Activated T-cell treated with anti-CD3 and anti-CD28 coated beads for 24 hours (primary cell): ENCODE results near the gene MYH10.

Source experiments
- DNase-seq: peaks from one replicate; pipeline ENCODE4 v3.0.0-alpha.2; 2020; ENCODE audit warnings: low read depth

The MYH10 gene

DNA sequence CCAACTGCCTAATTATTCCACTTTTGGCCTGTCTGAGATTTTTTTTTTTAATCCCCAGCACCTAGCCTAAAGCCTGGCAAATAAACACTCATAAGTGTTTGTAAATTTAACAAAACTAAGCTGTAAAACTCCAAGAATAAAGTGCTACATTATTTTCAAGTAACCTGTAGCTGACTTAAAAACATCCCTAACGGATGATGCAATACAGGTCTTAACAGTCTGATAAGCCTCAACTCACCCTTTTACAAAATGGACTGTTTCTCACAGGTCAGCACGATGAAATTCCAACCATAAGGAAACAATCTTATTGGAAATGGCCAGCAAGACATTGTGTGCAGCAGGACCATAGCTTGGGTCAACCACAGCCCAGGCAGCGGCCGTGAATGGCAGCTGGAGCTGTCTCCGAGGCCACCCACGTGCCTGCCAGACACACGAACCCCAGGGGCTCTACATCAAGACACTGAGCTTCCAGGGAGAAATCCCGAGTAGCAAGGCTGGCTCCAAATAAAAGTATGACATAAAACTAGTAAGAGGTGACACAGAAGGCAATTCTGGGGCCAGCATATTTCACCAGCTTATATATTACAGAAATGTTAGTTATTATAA is 135.9 kb downstream of the MYH10 start:
- no peak for DNase-seq

DNA sequence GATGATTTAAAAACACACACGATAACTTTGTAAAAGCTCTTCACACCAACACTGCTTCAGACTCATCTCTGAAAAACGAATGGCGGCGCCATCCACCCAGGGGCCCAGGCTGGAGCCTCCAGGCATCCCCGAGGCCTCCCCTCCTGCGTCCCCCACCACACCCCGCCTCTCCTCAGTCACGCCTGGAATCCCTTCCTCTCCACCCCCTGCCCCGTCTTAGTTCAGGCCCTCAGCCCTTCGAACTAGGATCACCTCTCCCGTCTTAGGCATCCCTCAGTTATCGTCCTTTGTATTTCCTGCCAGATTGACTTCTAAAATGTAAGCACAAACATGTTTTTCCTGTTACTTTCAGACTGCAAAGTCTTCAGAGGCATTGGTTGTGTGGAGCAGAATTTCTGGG is 136.5 kb downstream of the MYH10 start:
- no peak for DNase-seq

DNA sequence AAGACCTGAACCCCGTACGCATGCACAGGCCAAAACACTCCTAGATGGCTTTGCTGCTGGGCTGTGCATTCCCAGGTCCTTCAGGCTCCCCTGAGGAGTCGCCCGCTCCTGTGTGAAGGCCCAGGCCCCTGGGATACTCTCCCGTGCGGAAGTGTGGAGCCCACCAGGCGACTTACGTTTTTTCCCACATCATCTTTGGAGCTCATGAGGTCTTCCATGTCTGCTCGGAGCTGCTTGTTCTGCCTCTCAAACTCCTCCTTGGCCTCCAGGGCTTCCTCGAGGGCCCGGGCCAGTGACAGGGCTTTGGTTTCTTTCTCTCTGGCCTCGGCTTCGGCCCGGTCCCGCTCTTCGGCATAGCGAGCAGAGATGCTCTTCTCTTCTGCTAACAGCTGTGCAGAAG is 138.4 kb downstream of the MYH10 start:
- no peak for DNase-seq

DNA sequence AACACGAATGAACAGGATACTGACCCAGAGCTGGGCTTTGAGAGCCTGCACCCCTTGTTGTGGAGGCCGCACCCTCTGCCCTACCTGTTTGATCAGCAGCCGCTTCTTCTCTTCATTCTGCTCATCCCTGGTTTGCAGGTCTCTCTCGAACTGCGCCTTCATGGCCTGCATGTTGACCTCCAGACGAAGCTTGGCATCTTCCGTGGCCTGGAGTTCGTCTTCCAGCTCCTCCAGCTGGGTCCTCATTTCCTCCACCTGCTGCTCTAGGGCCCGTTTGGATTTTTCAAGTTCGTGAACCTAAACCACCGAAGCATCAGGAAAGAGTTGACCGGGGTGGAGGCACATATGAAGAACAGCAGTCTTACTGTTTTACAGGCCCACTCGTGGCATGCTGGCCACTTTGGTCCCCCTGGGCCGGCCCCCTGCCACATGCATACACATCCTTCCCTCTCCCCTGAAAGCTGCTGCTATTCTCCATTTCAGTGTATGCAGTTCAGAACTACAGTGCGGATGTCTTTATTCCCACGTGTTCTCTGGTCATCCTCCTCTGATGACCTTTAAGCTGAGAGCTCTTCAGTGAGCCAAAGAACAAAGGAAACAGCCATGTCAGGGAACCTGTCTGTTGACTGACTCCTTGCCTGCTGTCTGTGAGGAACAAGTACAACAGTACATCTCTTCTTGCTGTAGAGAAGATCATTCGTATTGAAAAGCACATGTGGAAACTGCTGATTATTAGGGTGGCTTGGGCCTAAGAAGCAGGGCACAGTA is 140.1 kb downstream of the MYH10 start:
- DNase-seq, result no peak

DNA sequence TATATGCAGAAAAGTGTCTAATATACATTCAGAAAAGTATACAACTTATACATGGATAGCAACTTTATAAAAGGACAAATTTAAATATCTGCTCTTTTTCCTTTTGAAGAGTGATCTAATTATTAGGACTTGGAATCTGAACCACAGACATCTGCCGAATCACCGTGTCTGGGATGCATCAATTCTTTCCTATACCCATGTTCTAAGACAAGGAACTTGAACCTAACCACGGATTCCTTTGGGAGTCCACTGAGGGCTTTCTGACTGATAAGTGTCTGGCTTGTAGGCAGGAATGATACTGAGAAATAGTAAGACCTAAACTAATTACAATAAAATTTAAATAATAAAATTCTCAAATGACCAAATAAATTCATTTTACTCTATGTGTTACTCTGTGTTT is 140.7 kb downstream of the MYH10 start:
- no peak for DNase-seq

DNA sequence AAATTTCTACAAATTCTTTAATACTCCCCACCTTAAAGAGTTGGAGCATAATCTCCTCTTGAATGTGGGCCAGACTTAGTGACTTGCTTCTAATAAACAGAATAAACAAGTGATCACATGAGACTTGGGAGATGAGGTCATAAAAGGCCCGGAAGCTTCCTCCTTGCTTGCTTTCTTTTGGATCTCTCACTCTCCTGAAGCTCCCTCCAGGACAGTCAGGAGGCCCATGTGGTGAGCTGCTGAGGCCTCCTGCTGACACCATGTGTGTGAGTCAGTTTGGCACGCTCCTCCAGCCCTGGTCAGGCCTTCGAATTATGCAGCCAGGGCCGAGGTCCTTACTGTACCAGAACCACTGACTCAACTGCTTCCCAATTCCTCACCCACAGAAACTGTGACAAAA is 141.6 kb downstream of the MYH10 start:
- no peak for DNase-seq

DNA sequence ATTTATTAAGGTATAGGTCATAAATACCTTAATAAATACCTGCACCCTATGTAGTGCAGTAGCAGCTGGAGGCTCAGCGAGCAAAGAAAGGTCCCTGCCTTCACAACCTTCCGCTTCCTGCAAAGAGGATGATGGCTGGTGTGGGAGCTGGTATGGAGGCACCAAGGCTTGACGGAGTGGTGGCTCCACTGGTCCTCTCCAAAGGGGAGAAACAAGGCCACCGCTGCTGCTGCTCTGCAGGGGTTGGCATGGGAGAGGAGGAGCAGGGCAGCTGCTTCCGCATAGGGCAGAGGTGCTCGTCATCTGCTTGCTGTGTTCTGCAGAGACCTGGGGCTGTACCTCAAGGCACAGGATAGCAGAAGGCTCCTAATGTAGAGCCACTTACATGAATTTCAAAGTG is 142.0 kb downstream of the MYH10 start:
- no peak for DNase-seq

DNA sequence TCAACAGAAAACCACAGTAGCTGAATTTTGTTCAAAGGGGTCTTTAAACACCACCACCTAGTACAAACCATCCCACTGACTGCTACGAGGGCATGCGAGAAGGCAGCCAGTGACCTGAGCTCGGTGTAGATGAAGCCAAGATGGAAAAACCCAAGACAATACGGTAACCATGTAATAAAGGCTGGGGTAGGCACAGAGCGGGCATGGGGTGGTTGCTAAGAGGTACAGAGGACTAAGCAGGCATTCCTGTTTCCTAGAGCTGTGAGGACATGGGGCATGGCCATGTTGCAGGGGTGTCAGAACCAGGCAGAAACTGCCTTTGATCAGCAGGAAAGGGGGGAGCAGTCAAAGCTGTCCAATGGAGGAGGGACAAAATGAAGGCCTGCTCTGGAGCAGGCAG is 142.8 kb downstream of the MYH10 start:
- no peak for DNase-seq

DNA sequence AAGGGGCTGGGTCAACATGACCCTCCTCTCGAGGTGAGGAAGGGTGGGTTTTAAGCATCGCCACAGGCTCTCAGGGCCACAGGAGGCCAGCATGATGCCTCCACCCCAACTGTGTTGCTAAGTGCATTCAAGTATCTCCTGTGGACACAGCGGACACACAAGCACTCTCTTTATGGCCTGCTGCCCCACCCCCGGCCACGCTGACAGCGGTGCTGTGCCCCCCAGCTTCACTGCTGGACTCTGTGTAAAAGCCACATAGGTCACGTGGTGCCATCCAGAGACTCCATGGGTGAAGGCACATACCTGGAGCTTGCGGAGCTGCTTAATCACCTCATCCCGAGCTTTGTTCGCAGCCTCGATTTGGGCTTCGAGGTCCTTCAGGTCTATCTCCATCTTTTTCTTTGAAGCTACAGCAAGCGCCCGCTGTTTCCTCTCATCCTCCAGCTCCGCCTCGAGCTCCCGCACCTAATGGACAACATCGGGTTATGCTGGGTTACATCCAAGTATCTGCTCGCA is 143.3 kb downstream of the MYH10 start:
- no peak for DNase-seq

DNA sequence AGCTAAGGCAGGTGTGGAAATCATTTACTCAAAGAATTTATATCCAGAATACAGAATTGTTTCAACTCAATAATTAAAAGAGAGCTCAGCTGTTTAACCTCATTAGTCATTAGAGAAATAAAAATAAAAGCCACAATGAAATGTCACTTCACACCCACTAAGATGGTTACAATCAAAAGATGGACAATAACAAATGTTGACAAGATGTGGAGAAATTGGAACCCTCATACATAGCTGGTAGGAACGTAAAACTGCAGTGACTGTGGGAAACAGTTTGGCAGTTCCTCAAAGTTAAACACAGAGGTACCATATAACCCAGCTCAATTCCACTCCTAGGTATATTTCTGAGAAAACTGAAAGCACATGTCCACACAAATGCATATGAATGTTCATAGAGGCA is 145.0 kb downstream of the MYH10 start:
- no peak for DNase-seq

DNA sequence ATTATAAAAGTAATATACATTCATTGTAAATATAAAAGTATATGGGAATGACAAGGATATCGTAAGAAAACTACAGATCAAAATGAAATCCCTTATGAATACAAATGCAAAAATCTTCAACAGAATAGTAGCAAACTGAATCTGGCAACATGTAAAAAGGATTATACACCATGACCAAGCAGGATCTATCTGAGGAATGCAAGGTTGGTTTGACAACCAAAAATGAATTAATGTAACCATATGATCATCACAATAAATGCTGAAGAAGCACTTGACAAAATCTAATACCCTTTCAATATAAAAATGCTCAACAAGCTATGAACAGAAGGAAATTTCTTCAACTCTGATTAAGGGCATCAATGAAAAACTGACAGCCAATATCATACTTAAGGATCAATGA is 146.1 kb downstream of the MYH10 start:
- DNase-seq, result no peak

DNA sequence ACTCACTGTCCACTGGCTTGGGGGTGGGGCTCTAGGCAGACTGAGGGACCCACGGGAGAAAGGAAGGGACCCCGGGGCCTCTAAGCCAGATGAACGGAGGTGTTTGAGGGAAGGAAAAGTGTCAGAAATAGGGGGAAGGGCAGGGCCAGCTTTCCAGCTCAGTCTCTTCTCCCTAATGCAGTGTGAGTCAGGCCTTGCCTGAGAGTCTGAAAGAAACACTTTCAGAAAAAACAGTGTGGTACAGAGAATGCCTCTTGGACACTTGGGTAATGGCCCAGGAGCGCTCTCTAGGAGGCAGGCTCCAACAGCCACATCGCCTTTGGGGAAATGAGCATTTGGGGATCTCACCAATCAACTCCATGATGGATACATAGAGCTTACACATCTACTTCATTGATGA is 148.0 kb downstream of the MYH10 start:
- DNase-seq, result no peak

DNA sequence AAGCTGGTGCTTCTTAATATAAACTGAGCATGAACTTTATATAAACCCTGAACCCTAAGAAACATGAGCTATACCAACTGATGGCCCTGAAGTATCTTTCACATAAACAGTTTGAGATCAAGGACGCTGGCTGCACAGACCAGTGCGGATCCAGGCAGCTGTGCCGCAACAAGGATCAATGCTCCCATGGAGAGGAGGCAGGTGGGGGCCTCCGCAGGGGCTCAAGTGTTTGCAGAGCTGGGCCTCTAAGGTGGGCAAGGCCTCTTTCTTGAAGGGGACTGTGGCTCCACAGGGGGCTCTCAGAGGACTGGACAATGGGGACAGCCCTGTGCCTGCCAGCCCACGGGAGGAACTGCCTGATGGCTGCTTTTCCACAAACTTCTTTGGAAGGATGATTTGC is 148.8 kb downstream of the MYH10 start:
- DNase-seq, result no peak

DNA sequence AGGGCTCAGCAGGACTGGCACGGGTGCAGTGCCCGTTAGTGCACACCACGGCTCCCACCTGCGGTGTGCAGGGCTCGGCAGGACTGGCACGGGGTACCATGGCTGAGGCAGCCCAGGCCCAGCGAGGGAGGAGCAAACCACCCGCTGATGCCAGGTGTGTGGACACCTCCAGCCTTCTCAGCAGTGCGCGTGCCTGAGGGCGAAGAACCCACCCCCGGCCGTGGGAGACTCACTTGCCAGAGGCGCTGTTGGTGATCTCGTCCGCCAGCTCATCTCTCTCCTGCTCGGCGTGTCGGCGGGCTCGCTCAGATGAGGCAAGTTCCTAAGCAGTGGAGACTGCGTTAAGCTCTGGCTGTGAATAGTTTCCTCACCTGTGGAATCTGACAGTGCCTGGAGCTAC is 149.4 kb downstream of the MYH10 start:
- DNase-seq, result no peak

DNA sequence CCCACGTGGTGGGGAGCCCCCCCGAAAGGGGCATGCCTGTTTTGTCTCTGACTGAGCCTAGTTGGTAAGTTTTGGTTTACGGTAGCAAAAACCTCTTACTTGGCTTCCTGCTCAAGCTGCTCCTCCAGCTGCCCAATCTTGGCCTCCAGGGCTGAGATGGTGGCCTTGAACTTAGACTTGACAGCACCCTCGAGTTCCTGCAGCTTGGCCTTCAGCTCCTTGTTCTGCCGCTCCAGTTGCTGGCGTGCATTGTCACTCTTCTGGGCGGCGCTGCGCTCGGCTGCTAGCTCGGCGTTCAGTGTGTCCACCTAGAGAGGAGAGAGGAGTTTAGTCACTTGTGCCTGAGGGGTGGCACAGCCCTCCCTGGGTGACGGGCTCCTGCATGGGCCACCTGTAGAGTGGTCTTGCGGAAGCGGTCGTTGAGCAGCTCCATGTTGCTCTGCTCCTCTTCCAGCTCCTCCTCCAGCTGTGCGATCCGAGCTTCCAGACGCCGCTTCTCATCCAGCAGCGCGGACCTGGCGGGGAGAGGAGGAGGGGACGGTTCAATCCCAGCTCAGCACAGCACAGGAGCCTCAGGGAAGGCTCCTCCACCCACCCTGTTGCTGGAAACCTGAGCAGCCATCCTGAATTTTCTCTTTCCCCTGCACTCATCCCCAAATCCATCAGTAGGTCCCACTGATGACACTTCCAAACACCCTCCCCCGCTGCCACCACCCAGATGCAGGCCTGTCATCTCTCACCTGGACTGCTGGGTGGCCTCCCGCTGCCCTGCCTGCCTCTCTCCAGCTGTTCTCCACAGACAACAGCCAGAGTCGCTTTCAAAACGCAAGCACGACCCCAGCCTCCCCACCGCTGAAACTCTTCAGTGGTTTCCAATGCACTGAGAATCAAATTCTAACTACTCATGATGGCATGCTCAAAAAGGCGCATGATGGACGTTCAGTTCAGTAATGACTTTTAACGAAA is 150.2 kb downstream of the MYH10 start:
- DNase-seq, result no peak

DNA sequence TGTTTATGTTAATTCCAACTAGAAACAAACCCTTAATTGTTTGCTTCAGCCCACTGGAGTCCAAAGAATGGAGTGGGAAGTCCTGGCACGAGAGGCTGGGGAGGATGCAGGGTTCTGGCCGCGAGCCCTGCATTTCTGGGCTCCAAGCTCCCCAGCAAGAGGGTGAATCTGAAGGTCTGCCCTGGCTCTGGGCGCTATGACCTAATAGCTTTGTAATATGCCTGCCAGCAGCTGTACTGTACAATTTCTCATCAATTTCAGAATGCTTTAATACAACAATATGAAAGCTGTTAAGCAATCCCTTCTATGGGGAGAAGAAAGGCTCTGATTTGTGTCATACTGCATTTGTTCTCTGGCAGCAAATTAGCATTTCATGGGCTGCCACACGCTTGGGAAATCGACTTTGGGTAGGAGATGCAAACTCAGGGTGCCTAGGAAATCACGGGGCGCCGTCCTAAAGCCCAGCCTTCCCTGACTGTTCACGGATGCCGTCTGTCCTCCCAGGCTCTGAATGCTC is 151.0 kb downstream of the MYH10 start:
- DNase-seq, result no peak

DNA sequence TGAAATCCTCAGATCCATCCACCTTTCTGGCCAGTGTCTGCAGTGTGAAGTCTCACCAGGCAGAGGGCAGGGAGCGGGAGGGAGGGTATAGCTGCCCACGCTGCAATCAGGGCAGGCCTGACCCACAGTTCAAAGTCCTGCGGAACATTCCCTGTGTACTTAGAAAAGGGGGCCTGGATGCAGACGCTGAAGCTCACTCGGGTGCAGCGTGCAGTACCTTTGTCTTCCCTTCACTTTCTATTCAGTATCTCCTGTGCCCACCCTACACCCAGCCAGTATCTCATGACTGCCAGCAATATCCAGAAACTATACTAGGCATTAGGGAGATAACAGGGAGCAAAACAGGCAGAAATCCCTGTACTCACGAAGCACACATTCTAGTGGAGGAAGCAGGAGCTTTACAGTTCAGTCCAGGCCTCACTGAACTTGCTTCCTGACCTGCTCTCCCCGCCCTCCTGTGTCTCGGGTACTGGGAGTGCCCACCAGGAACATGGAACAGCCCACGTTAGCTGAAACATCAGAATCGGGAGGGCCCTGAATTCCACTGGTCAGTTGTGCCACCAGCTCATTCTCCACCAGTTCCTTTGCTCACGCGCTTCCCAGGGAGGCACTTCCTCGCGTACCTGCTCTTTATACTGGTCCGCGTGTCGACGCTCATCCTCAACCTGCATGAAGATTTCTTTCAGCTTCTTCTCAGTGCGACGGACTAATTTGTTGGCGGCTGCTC is 152.6 kb downstream of the MYH10 start:
- DNase-seq, result no peak

DNA sequence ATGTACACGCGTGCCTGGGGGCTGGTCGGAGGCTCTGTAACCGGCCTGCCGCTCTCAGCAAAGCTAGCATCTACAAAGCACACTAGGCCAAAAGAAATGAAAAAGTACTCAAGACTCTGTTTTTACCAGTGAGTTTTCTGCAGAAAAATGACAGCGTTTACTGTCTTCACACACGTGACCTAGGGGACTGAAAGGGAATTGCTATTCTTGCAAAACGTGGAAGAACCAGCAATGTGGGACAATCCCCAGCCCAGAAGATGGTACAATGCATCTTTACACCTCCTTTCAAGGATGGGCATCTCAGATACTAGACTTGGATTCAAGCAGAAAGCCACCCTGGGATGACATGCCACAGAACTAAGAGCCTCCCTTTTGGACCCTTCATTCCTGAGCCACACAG is 153.4 kb downstream of the MYH10 start:
- DNase-seq, result no peak

DNA sequence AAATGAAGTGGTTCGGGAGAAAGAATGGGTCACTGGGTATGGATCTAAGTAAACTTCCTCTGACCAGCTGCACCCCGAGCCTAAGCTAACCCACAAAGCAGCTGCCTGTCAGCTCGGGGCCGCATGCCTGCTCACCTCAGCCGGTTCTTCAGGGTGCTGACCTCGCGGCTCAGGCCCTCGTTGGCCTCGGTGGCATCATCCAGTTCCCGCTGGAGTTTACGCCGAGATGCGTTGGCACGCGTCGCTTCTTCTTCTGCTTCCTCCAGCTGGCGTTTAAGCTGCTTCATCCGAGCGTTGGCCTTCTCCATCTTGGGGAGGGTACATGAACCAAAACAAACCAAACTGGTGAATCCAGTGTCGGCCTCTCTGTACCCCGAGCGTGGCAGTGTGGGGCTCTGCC is 153.8 kb downstream of the MYH10 start:
- DNase-seq, result no peak

DNA sequence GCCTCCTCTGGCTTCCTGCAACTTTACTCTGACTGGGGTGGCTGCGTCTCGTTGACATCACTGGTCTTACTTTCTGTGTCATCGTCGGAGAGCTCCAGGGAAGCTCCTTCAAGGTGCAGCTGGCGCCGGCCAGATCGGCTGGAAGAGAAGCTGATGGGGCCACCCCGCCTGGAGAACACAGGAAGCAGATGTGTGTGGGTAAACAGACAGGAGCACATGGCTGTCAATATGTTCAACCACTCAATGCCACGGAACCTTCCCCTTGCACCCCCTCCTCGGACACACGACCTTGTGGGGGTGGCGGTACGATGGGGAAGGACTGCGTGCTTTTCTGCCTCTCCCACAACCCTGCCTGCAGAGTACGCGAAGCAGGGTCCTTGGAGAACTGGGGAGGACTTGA is 154.7 kb downstream of the MYH10 start:
- DNase-seq, result no peak

DNA sequence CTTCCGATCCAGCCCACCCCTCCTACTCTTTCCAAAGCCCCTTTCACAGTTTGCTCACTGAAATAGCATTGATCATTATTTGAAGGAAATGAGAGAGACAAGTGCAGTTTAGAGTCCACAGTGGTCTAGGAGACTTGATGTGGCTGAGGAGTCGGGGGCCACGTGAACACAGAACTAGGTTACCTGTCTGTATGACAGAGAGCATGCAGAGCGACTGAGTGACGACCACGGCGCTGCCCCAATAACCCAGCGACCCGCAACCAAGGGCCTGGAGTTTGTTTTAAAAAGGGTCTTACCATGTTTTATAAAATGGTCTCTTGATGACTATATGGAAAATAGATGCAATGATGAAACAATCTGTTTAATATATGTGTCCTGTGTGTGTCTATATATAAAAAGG is 155.3 kb downstream of the MYH10 start:
- DNase-seq, result no peak

DNA sequence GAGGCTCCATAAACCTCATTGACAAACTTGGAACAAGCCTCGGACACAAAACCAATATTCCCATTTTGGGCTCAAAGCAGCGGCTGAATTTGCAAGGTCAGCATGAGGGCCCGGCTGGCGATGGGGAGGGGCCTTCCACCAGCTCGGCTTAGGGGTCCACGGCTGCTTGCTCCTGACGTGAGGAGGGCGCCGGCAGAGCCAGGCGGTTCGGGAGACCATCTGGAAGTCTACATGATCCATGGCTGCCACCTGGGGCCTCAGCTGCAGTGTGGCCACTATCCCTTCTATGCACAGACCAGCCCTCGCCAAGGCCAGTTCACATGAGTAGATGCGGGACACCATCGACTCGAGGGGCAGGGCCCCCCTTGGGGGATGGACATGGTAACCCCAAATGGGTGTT is 155.7 kb downstream of the MYH10 start:
- DNase-seq, result no peak
